Astrocyte (in vitro differentiated cells and primary cell): ENCODE data around the gene PPP3R1. TPM values are rescaled to one million over a fixed set of nuclear protein-coding genes. Genes with fewer than 3 reads are reported as not detected.

ENCODE experiments used
- DNase-seq: peaks from one replicate; pipeline ENCODE4 v3.0.0-alpha.2; 2010; ENCODE audit warnings: low read depth
- FAIRE-seq: peaks from 2 replicates; lab custom pipeline; 2011; peaks lifted over from hg19 to GRCh38; lab: Jason Lieb, UNC
- H2AFZ ChIP-seq: 2 replicates; pipeline ENCODE4 v1.6.0; 2012; ENCODE audit warnings: low read depth, low read length, inconsistent platforms
- H3K27ac ChIP-seq: 2 replicates; pipeline ENCODE4 v1.5.1; 2011; ENCODE audit warnings: low read depth, low read length, inconsistent platforms
- H3K27me3 ChIP-seq: 2 replicates; pipeline ENCODE4 v1.6.0; 2011; ENCODE audit warnings: low read length, inconsistent platforms; ENCODE audit not compliant: insufficient read depth
- H3K36me3 ChIP-seq: 2 replicates; pipeline ENCODE4 v1.5.1; 2011; ENCODE audit warnings: low read length, inconsistent platforms; ENCODE audit not compliant: insufficient read depth
- H3K4me1 ChIP-seq: 2 replicates; pipeline ENCODE4 v1.5.1; 2011; ENCODE audit warnings: low read length, inconsistent platforms; ENCODE audit not compliant: insufficient read depth
- H3K4me2 ChIP-seq: 2 replicates; pipeline ENCODE4 v1.6.0; 2012; ENCODE audit warnings: low read length, inconsistent platforms
- H3K4me3 ChIP-seq: 2 replicates; pipeline ENCODE4 v1.5.1; 2011; ENCODE audit warnings: low read depth, mild to moderate bottlenecking, low read length, inconsistent platforms; ENCODE audit not compliant: insufficient read depth
- H3K79me2 ChIP-seq: 2 replicates; pipeline ENCODE4 v1.6.0; 2012; ENCODE audit warnings: mild to moderate bottlenecking, low read length, inconsistent platforms; ENCODE audit not compliant: insufficient read depth
- H3K9ac ChIP-seq: 2 replicates; pipeline ENCODE4 v1.6.0; 2012; ENCODE audit warnings: mild to moderate bottlenecking, low read length, inconsistent platforms
- H3K9me3 ChIP-seq: 2 replicates; pipeline ENCODE4 v1.5.1; 2012; ENCODE audit warnings: low read depth, mild to moderate bottlenecking, low read length, inconsistent platforms; ENCODE audit not compliant: insufficient read depth
- H4K20me1 ChIP-seq: 2 replicates; pipeline ENCODE4 v1.6.0; 2012; ENCODE audit warnings: low read length, inconsistent platforms; ENCODE audit not compliant: insufficient read depth
- H3K27ac Mint-ChIP-seq: one replicate; pipeline ENCODE4 v1.8.0; 2021; ENCODE audit warnings: mild to moderate bottlenecking, mixed read lengths; ENCODE audit not compliant: unreplicated experiment
- H3K27me3 Mint-ChIP-seq: one replicate; pipeline ENCODE4 v1.8.0; 2021; ENCODE audit warnings: low read depth, mixed read lengths; ENCODE audit not compliant: unreplicated experiment
- H3K36me3 Mint-ChIP-seq: one replicate; pipeline ENCODE4 v1.8.0; 2021; ENCODE audit warnings: low read depth, mixed read lengths; ENCODE audit not compliant: unreplicated experiment
- H3K4me1 Mint-ChIP-seq: one replicate; pipeline ENCODE4 v1.8.0; 2021; ENCODE audit warnings: low read depth, mixed read lengths; ENCODE audit not compliant: unreplicated experiment
- H3K4me3 Mint-ChIP-seq: one replicate; pipeline ENCODE4 v1.8.0; 2021; ENCODE audit warnings: mild to moderate bottlenecking, moderate library complexity, mixed read lengths; ENCODE audit not compliant: unreplicated experiment
- H3K9me3 Mint-ChIP-seq: one replicate; pipeline ENCODE4 v1.8.0; 2021; ENCODE audit warnings: mild to moderate bottlenecking, mixed read lengths; ENCODE audit not compliant: unreplicated experiment
- EZH2 ChIP-seq: IDR thresholded peaks from 2 replicates; pipeline ENCODE4 v1.6.1; 2012; ENCODE audit warnings: mild to moderate bottlenecking, low read length, inconsistent platforms; ENCODE audit not compliant: insufficient read depth
- total RNA-seq: library from RNA; stranded (reverse); gene quantifications from 2 replicates; pipeline ENCODE4 v1.2.1, GENCODE V29; 2021
- TF ChIP-seq, protein P1 (sequence below): IDR thresholded peaks from 2 replicates; pipeline ENCODE4 v1.5.1; 2011; ENCODE audit warnings: low read depth, mild to moderate bottlenecking, inconsistent platforms, low read length, moderate library complexity; ENCODE audit not compliant: insufficient read depth

PPP3R1 gene
- total RNA-seq, 1 donor from 2014 or later, result 80.6 TPM

DNA sequence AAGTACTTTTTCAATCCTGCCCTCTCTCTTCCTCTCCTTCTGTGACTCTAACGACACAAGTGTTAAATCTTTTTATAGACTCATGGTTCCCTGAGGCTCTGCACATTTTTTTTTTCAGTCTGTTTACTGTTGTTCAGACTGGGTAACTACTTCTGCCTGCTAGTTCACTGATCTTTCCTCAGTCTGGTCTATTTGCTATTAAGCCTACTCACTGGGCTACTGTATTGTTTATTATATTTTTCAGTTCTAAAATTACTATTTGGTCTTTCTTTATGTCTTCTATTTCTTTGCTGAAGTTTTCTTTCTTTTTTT, 21.3 kb downstream of the PPP3R1 start:
- H3K27ac Mint-ChIP-seq, result peak overlapping the region; percentile 63
- Histone ChIP-seq H3K4me3 (no peak overlapping the region), H3K79me2 (peaks cover 98% of the 10 kb centered on the region), H3K4me2 (peak overlapping the region; percentile 70), H3K4me1 (peaks cover 12% of the 10 kb centered on the region), H3K27ac (peak overlapping the region; percentile 49), H4K20me1 (peaks cover 67% of the 10 kb centered on the region), H3K9ac (peak overlapping the region; percentile 52), H3K9me3 (no peaks in the 10 kb centered on the region), H3K36me3 (no peaks in the 10 kb centered on the region), H3K27me3 (no peaks in the 10 kb centered on the region), H2AFZ (no peak overlapping the region)
- H3K9me3 Mint-ChIP-seq, result no peaks in the 10 kb centered on the region
- H3K4me1 Mint-ChIP-seq, result peaks cover 36% of the 10 kb centered on the region
- H3K36me3 Mint-ChIP-seq, result peaks cover 2% of the 10 kb centered on the region
- peak overlapping the region; percentile 55 for H3K4me3 Mint-ChIP-seq
- FAIRE-seq, result no peak
- TF ChIP-seq, protein P1, sequence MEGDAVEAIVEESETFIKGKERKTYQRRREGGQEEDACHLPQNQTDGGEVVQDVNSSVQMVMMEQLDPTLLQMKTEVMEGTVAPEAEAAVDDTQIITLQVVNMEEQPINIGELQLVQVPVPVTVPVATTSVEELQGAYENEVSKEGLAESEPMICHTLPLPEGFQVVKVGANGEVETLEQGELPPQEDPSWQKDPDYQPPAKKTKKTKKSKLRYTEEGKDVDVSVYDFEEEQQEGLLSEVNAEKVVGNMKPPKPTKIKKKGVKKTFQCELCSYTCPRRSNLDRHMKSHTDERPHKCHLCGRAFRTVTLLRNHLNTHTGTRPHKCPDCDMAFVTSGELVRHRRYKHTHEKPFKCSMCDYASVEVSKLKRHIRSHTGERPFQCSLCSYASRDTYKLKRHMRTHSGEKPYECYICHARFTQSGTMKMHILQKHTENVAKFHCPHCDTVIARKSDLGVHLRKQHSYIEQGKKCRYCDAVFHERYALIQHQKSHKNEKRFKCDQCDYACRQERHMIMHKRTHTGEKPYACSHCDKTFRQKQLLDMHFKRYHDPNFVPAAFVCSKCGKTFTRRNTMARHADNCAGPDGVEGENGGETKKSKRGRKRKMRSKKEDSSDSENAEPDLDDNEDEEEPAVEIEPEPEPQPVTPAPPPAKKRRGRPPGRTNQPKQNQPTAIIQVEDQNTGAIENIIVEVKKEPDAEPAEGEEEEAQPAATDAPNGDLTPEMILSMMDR, result no peak
- TF ChIP-seq EZH2, result no peak
- H3K27me3 Mint-ChIP-seq, result no peaks in the 10 kb centered on the region
- DNase-seq, result no peak

DNA sequence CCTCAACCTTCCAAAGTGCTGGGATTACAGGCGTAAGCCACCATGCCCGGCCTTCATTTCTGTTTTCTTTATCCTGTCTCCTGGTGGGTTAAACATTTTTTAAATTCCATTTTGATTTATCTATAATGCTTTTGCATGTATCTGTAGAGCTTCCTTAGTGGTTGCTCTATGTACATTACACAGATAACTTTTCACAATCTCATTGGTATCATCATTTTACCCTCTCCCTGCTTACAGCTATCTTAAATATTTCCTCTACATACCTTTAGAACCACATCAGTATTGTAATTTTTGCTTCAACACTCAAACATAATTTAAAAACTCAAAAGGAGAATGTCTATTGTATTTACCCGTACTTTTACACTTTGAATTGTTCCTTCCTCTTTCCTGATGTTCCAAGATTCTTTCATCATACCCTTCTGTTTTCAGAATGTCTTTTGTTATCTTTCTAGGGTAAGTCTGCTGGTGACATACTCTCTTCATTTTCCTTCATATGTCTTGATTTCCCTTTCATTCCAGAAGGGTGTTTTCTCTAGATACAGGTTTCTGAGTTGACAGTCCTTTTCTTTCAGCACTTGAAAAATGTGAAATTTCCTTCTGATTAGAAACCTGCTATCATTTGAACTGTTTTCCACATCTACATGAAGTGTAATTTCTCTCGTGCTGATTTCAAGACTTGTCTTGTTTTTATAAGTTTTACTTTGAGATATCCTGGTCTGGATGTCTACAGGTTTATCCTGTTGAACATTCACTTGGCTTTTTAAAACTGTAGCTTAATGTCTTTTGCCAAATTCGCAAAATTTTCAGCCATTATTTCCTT, 21.9 kb downstream of the PPP3R1 start:
- H3K27me3 ChIP-seq, result no peaks in the 10 kb centered on the region
- FAIRE-seq (no peak), DNase-seq (peak; percentile 54)
- no peak for TF ChIP-seq EZH2
- TF ChIP-seq, protein P1, result no peak
- no peaks in the 10 kb centered on the region for H3K9me3 Mint-ChIP-seq
- no peaks in the 10 kb centered on the region for H3K27me3 Mint-ChIP-seq
- H3K36me3 Mint-ChIP-seq, result peaks cover 2% of the 10 kb centered on the region
- H2AFZ ChIP-seq, result no peak overlapping the region
- H3K9me3 ChIP-seq, result no peaks in the 10 kb centered on the region
- peak overlapping the region; percentile 70 for H3K4me2 ChIP-seq
- H3K27ac Mint-ChIP-seq, result peak overlapping the region; percentile 31
- peak overlapping the region; percentile 49 for H3K27ac ChIP-seq
- H3K4me1 Mint-ChIP-seq, result peaks cover 38% of the 10 kb centered on the region
- H3K79me2 ChIP-seq, result peaks cover 98% of the 10 kb centered on the region
- H4K20me1 ChIP-seq, result peaks cover 67% of the 10 kb centered on the region
- no peaks in the 10 kb centered on the region for H3K36me3 ChIP-seq
- H3K4me3 ChIP-seq, result no peak overlapping the region
- peaks cover 12% of the 10 kb centered on the region for H3K4me1 ChIP-seq
- H3K4me3 Mint-ChIP-seq, result no peak overlapping the region
- peak overlapping the region; percentile 52 for H3K9ac ChIP-seq

DNA sequence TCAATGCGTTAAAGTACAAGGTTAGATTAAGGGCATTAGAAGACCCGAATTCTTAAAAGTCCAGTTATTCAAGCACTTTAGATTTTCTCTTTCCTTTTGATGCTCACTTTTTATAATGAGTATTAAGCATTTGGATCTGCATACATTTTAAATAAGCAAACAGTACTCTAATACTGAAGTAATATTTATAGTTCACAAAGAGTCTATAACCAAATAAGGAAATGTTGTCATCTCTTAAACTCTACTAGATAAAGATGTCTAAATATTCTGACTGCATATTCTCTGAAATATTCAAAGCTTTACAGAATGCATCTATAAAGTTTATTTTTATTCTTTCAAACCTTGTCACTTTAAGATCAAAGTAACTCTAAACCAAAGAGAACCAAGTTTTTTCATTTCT, 25.5 kb downstream of the PPP3R1 start:
- no peaks in the 10 kb centered on the region for H3K9me3 Mint-ChIP-seq
- Histone ChIP-seq H3K9me3 (no peaks in the 10 kb centered on the region), H3K9ac (no peak overlapping the region), H2AFZ (no peak overlapping the region), H3K36me3 (no peaks in the 10 kb centered on the region), H3K79me2 (peaks cover 100% of the 10 kb centered on the region), H3K4me2 (no peak overlapping the region), H3K4me3 (no peak overlapping the region), H3K4me1 (peaks cover 12% of the 10 kb centered on the region), H3K27me3 (no peaks in the 10 kb centered on the region), H4K20me1 (peaks cover 81% of the 10 kb centered on the region), H3K27ac (no peak overlapping the region)
- no peak overlapping the region for H3K4me3 Mint-ChIP-seq
- H3K27ac Mint-ChIP-seq, result no peak overlapping the region
- TF ChIP-seq, protein P1, result no peak
- TF ChIP-seq EZH2, result no peak
- peaks cover 53% of the 10 kb centered on the region for H3K4me1 Mint-ChIP-seq
- H3K36me3 Mint-ChIP-seq, result no peaks in the 10 kb centered on the region
- H3K27me3 Mint-ChIP-seq, result no peaks in the 10 kb centered on the region
- FAIRE-seq (no peak), DNase-seq (no peak)
